ENCODE results near the gene LTBP4. TPM values are rescaled to one million over a fixed set of nuclear protein-coding genes. Genes with fewer than 3 reads are reported as not detected.
A peak's percentile ranks its signal among the peaks of the same experiment; 100 is the strongest.

Gene LTBP4
- total and polyA plus RNA-seq, 2 of the 13 experiments (the other 11 are each of a cell fraction or from before 2014, with no cell fraction given), result 0.86 to 2.3 TPM

GRCh38 chr19:40576585-40577451 is 24.4 kb upstream of the LTBP4 start, which contains the start of gene SHKBP1 (continued):
- no peak for TF ChIP-seq ELK4 (CRISPR knock-in tag; IDR thresholded peaks at IDR 0.05; ENCODE audit: borderline replicate concordance)
- 0 out of 2 replicates have a peak, but pooled peaks have one; percentile 70 for TF ChIP-seq SIN3A (IDR thresholded peaks at IDR 0.05; ENCODE audit: borderline replicate concordance, low read depth, low read length)
- 0 out of 2 replicates have a peak, but pooled peaks have one; percentile 7 for TF ChIP-seq SNAPC2 (CRISPR knock-in tag; IDR thresholded peaks at IDR 0.05)
- no peak for TF ChIP-seq XBP1 (CRISPR knock-in tag; IDR thresholded peaks at IDR 0.05)
- 0 out of 2 replicates have a peak, but pooled peaks have one; percentile 35 for TF ChIP-seq CSRNP1 (CRISPR knock-in tag; IDR thresholded peaks at IDR 0.05)
- no peak for TF ChIP-seq ZFP36 (IDR thresholded peaks at IDR 0.05; ENCODE audit: borderline replicate concordance, low read depth, low read length, partially characterized antibody)
- TF ChIP-seq PCBP1 (IDR thresholded peaks at IDR 0.05; ENCODE audit: borderline replicate concordance, low read depth, low read length), result peak; percentile 98; the same call in 1 of the 2 replicates
- peak; percentile 77 for TF ChIP-seq POLR2G (IDR thresholded peaks at IDR 0.05; ENCODE audit: low read depth, low read length)
- TF ChIP-seq, protein P1, sequence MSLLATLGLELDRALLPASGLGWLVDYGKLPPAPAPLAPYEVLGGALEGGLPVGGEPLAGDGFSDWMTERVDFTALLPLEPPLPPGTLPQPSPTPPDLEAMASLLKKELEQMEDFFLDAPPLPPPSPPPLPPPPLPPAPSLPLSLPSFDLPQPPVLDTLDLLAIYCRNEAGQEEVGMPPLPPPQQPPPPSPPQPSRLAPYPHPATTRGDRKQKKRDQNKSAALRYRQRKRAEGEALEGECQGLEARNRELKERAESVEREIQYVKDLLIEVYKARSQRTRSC (CRISPR knock-in tag; IDR thresholded peaks at IDR 0.05; ENCODE audit: low read depth), result no peak
- TF ChIP-seq, protein P2, sequence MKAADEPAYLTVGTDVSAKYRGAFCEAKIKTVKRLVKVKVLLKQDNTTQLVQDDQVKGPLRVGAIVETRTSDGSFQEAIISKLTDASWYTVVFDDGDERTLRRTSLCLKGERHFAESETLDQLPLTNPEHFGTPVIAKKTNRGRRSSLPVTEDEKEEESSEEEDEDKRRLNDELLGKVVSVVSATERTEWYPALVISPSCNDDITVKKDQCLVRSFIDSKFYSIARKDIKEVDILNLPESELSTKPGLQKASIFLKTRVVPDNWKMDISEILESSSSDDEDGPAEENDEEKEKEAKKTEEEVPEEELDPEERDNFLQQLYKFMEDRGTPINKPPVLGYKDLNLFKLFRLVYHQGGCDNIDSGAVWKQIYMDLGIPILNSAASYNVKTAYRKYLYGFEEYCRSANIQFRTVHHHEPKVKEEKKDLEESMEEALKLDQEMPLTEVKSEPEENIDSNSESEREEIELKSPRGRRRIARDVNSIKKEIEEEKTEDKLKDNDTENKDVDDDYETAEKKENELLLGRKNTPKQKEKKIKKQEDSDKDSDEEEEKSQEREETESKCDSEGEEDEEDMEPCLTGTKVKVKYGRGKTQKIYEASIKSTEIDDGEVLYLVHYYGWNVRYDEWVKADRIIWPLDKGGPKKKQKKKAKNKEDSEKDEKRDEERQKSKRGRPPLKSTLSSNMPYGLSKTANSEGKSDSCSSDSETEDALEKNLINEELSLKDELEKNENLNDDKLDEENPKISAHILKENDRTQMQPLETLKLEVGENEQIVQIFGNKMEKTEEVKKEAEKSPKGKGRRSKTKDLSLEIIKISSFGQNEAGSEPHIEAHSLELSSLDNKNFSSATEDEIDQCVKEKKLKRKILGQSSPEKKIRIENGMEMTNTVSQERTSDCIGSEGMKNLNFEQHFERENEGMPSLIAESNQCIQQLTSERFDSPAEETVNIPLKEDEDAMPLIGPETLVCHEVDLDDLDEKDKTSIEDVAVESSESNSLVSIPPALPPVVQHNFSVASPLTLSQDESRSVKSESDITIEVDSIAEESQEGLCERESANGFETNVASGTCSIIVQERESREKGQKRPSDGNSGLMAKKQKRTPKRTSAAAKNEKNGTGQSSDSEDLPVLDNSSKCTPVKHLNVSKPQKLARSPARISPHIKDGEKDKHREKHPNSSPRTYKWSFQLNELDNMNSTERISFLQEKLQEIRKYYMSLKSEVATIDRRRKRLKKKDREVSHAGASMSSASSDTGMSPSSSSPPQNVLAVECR (CRISPR knock-in tag; IDR thresholded peaks at IDR 0.05; ENCODE audit: borderline replicate concordance), result peak; percentile 76; the same call in 1 of the 2 replicates
- peak; percentile 59; the same call in 1 of the 2 replicates for TF ChIP-seq TAF1 (CRISPR knock-in tag; IDR thresholded peaks at IDR 0.05)
- TF ChIP-seq ZNF773 (CRISPR knock-in tag; IDR thresholded peaks at IDR 0.05; ENCODE audit: borderline replicate concordance), result no peak; the same call in 1 of the 2 replicates
- TF ChIP-seq HDAC1 (CRISPR knock-in tag; IDR thresholded peaks at IDR 0.05), result peak; percentile 51
- TF ChIP-seq, protein P3, sequence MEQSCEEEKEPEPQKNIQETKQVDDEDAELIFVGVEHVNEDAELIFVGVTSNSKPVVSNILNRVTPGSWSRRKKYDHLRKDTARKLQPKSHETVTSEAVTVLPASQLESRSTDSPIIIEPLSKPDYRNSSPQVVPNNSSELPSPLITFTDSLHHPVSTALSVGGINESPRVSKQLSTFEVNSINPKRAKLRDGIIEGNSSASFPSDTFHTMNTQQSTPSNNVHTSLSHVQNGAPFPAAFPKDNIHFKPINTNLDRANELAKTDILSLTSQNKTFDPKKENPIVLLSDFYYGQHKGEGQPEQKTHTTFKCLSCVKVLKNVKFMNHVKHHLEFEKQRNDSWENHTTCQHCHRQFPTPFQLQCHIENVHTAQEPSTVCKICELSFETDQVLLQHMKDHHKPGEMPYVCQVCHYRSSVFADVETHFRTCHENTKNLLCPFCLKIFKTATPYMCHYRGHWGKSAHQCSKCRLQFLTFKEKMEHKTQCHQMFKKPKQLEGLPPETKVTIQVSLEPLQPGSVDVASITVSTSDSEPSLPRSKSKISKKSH (CRISPR knock-in tag; IDR thresholded peaks at IDR 0.05; ENCODE audit: borderline replicate concordance), result peak; percentile 13; the same call in 1 of the 2 replicates
- no peak for TF ChIP-seq ZFX (CRISPR knock-in tag; IDR thresholded peaks at IDR 0.05; ENCODE audit: low read depth)

Measured in HepG2 (cell line).